Measurements from ENCODE around the gene ZNF850. TPM values are rescaled to one million over a fixed set of nuclear protein-coding genes. Genes with fewer than 3 reads are reported as not detected.

The ZNF850 gene
- total RNA-seq, 1 experiment from 2014 or later: 15.3 TPM

GRCh38 chr19:36819130-36819630 lies 46.6 kb upstream of the ZNF850 start:
- no TSS peak for BruUV-seq (replicated peaks)
- no peak for DNase-seq (ENCODE audit: low read depth, low spot score)
- intact Hi-C loops (cut with micrococcal nuclease; ENCODE audit: unreplicated experiment) (no loop called here), in situ Hi-C loops (cut with HindIII; ENCODE audit: low pct_unique_long_range_greater_than_20kb, low sequenced_read_pairs) (no loop called here)
- no peak overlapping the region for H3K4me3 ChIP-seq (ENCODE audit: low read depth in 2 of 2, low read length in 2 of 2)
- CTCF ChIA-PET: no interaction called here
- ATAC-seq: no peak
- POLR2A ChIA-PET: no interaction called here
- H3K4me1 ChIP-seq (ENCODE audit: control insufficient read depth, insufficient read depth, low read length): no peaks in the 10 kb centered on the region
- TF ChIP-seq POLR2AphosphoS5 (IDR thresholded peaks at IDR 0.05; ENCODE audit: low read depth, low read length) (no peak), SIN3A (IDR thresholded peaks at IDR 0.05; ENCODE audit: borderline replicate concordance, insufficient read depth, low read depth, low read length) (no peak), TCF7L2 (IDR thresholded peaks at IDR 0.05; ENCODE audit: low read depth, low read length) (no peak)
- TF ChIP-seq, protein P1, sequence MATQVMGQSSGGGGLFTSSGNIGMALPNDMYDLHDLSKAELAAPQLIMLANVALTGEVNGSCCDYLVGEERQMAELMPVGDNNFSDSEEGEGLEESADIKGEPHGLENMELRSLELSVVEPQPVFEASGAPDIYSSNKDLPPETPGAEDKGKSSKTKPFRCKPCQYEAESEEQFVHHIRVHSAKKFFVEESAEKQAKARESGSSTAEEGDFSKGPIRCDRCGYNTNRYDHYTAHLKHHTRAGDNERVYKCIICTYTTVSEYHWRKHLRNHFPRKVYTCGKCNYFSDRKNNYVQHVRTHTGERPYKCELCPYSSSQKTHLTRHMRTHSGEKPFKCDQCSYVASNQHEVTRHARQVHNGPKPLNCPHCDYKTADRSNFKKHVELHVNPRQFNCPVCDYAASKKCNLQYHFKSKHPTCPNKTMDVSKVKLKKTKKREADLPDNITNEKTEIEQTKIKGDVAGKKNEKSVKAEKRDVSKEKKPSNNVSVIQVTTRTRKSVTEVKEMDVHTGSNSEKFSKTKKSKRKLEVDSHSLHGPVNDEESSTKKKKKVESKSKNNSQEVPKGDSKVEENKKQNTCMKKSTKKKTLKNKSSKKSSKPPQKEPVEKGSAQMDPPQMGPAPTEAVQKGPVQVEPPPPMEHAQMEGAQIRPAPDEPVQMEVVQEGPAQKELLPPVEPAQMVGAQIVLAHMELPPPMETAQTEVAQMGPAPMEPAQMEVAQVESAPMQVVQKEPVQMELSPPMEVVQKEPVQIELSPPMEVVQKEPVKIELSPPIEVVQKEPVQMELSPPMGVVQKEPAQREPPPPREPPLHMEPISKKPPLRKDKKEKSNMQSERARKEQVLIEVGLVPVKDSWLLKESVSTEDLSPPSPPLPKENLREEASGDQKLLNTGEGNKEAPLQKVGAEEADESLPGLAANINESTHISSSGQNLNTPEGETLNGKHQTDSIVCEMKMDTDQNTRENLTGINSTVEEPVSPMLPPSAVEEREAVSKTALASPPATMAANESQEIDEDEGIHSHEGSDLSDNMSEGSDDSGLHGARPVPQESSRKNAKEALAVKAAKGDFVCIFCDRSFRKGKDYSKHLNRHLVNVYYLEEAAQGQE (IDR thresholded peaks at IDR 0.05; ENCODE audit: insufficient read depth in 1 of 2, low read depth in 2 of 2, low read length in 1 of 2): no peak
- TF ChIP-seq, protein P2, sequence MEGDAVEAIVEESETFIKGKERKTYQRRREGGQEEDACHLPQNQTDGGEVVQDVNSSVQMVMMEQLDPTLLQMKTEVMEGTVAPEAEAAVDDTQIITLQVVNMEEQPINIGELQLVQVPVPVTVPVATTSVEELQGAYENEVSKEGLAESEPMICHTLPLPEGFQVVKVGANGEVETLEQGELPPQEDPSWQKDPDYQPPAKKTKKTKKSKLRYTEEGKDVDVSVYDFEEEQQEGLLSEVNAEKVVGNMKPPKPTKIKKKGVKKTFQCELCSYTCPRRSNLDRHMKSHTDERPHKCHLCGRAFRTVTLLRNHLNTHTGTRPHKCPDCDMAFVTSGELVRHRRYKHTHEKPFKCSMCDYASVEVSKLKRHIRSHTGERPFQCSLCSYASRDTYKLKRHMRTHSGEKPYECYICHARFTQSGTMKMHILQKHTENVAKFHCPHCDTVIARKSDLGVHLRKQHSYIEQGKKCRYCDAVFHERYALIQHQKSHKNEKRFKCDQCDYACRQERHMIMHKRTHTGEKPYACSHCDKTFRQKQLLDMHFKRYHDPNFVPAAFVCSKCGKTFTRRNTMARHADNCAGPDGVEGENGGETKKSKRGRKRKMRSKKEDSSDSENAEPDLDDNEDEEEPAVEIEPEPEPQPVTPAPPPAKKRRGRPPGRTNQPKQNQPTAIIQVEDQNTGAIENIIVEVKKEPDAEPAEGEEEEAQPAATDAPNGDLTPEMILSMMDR (IDR thresholded peaks at IDR 0.05): no peak
- H3K9me3 ChIP-seq (ENCODE audit: control insufficient read depth, insufficient read depth, low read depth, low read length): peaks cover 81% of the 10 kb centered on the region
- H3K27ac ChIP-seq (ENCODE audit: low read length): no peak overlapping the region
- H3K27me3 ChIP-seq (ENCODE audit: control insufficient read depth, insufficient read depth, low read length): no peaks in the 10 kb centered on the region
- peaks cover 4% of the 10 kb centered on the region; the same call in 1 of the 2 replicates for H3K36me3 ChIP-seq (ENCODE audit: control insufficient read depth, insufficient read depth, low read length)

DNA sequence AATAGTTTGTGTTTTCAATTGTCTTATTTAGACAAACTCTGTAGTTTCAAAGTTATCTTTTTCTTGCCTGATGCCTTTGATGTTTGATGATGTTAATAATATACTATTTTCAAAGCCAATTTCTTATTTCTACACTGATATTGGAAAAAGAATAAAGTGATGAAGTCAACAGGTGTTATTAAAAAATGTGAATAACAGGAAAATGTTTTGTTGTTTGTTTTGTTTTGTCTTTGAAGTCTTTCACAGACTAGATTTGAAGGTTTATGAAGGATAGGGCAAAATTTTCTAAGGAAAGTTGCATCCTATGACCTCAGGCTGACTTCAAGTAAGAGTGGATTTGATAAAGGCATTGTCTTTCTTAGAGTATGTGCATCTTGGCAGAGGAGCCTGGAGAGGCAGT lies 34.4 kb upstream of the ZNF850 start:
- Histone ChIP-seq H3K4me3 (ENCODE audit: low read depth in 2 of 2, low read length in 2 of 2) (no peak overlapping the region), H3K9me3 (ENCODE audit: control insufficient read depth, insufficient read depth, low read depth, low read length) (peaks cover 73% of the 10 kb centered on the region), H3K4me1 (ENCODE audit: control insufficient read depth, insufficient read depth, low read length) (no peaks in the 10 kb centered on the region), H3K27ac (ENCODE audit: low read length) (no peak overlapping the region), H3K27me3 (ENCODE audit: control insufficient read depth, insufficient read depth, low read length) (no peaks in the 10 kb centered on the region), H3K36me3 (ENCODE audit: control insufficient read depth, insufficient read depth, low read length) (peaks cover 3% of the 10 kb centered on the region; the same call in 1 of the 2 replicates)
- ATAC-seq: no peak
- no peak for DNase-seq (ENCODE audit: low read depth, low spot score)
- in situ Hi-C loops (cut with HindIII; ENCODE audit: low pct_unique_long_range_greater_than_20kb, low sequenced_read_pairs) (no loop called here), intact Hi-C loops (cut with micrococcal nuclease; ENCODE audit: unreplicated experiment) (no loop called here)
- BruUV-seq (replicated peaks): no TSS peak
- no peak for TF ChIP-seq SIN3A (IDR thresholded peaks at IDR 0.05; ENCODE audit: borderline replicate concordance, insufficient read depth, low read depth, low read length)
- ChIA-PET POLR2A (no interaction called here), CTCF (no interaction called here)

- POLR2A ChIA-PET: no interaction called here
Observed at GRCh38 chr19:36805364-36805763, 32.8 kb upstream of the ZNF850 start.

More at GRCh38 chr19:36805364-36805763, 32.8 kb upstream of the ZNF850 start:
- Histone ChIP-seq H3K9me3 (ENCODE audit: control insufficient read depth, insufficient read depth, low read depth, low read length) (peaks cover 58% of the 10 kb centered on the region), H3K4me1 (ENCODE audit: control insufficient read depth, insufficient read depth, low read length) (no peaks in the 10 kb centered on the region), H3K27ac (ENCODE audit: low read length) (no peak overlapping the region), H3K4me3 (ENCODE audit: low read depth in 2 of 2, low read length in 2 of 2) (no peak overlapping the region), H3K36me3 (ENCODE audit: control insufficient read depth, insufficient read depth, low read length) (peaks cover 3% of the 10 kb centered on the region; the same call in 1 of the 2 replicates), H3K27me3 (ENCODE audit: control insufficient read depth, insufficient read depth, low read length) (no peaks in the 10 kb centered on the region)
- CTCF ChIA-PET: no interaction called here
- in situ Hi-C loops (cut with HindIII; ENCODE audit: low pct_unique_long_range_greater_than_20kb, low sequenced_read_pairs) (no loop called here), intact Hi-C loops (cut with micrococcal nuclease; ENCODE audit: unreplicated experiment) (no loop called here)
- BruUV-seq (replicated peaks): TSS peak; percentile 1
- ATAC-seq: no peak
- no peak for DNase-seq (ENCODE audit: low read depth, low spot score)
- TF ChIP-seq POLR2AphosphoS5 (IDR thresholded peaks at IDR 0.05; ENCODE audit: low read depth, low read length) (no peak), TCF7L2 (IDR thresholded peaks at IDR 0.05; ENCODE audit: low read depth, low read length) (no peak), SIN3A (IDR thresholded peaks at IDR 0.05; ENCODE audit: borderline replicate concordance, insufficient read depth, low read depth, low read length) (no peak)
- TF ChIP-seq, protein P1 (IDR thresholded peaks at IDR 0.05; ENCODE audit: insufficient read depth in 1 of 2, low read depth in 2 of 2, low read length in 1 of 2): no peak
- TF ChIP-seq, protein P2 (IDR thresholded peaks at IDR 0.05): no peak
